Measurements from ENCODE around the gene CFAP97. TPM values are rescaled to one million over a fixed set of nuclear protein-coding genes. Genes with fewer than 3 reads are reported as not detected.
"Not testable (repeated sequence)": the region's sequence is repeated elsewhere in the genome, so short reads cannot be mapped to it uniquely, and the experiment has no call there.

Gene CFAP97
- total and polyA plus RNA-seq, 12 donors: 3.3 to 20.9 (median 12.2) TPM

- DNase-seq (no peak), ATAC-seq (no peak)
- TF ChIP-seq CTCF (IDR thresholded peaks at IDR 0.05): no peak
- intact Hi-C loops (cut with DNase I): no loop called here
- Histone ChIP-seq H3K27me3 (no peaks in the 10 kb centered on the region), H3K27ac (no peak overlapping the region), H3K4me3 (no peak overlapping the region), H3K9me3 (no peaks in the 10 kb centered on the region), H3K36me3 (peaks cover 0 to 11% (median 0%) of the 10 kb centered on the region in 9 donors), H3K4me1 (peaks cover 0 to 33% (median 3%) of the 10 kb centered on the region in 9 donors)
- 85 to 86% methylated on average over 1 of the region's 1 CpG for WGBS, 2 donors
These were observed 42.7 kb upstream of the CFAP97 start for GRCh38 chr4:185246453-185246852.

GRCh38 chr4:185244763-185245162 lies 41.0 kb upstream of the CFAP97 start:
- WGBS, 2 donors: 46 to 76% methylated on average over 4 of the region's 4 CpGs
- H3K27me3 ChIP-seq: no peaks in the 10 kb centered on the region
- peaks cover 0 to 11% (median 0%) of the 10 kb centered on the region in 9 donors for H3K36me3 ChIP-seq
- no peak for TF ChIP-seq CTCF (IDR thresholded peaks at IDR 0.05)
- H3K27ac ChIP-seq: no peak overlapping the region
- ATAC-seq: no peak
- no peak for DNase-seq
- no peaks in the 10 kb centered on the region for H3K9me3 ChIP-seq
- intact Hi-C loops (cut with DNase I): no loop called here
- no peak overlapping the region for H3K4me3 ChIP-seq
- H3K4me1 ChIP-seq: peaks cover 0 to 27% (median 0%) of the 10 kb centered on the region in 9 donors

- Histone ChIP-seq H3K27me3 (no peaks in the 10 kb centered on the region), H3K4me1 (peaks cover 0 to 27% (median 0%) of the 10 kb centered on the region in 9 donors), H3K36me3 (peaks cover 0 to 8% (median 0%) of the 10 kb centered on the region in 9 donors), H3K27ac (no peak overlapping the region), H3K9me3 (peaks cover 0 to 5% (median 0%) of the 10 kb centered on the region in 11 donors), H3K4me3 (no peak overlapping the region)
- ATAC-seq (no peak), DNase-seq (no peak)
- intact Hi-C loops (cut with DNase I): no loop called here
- TF ChIP-seq CTCF (IDR thresholded peaks at IDR 0.05): no peak
- WGBS, 2 donors: 77 to 89% methylated on average over 4 of the region's 4 CpGs
These were observed 40.1 kb upstream of the CFAP97 start for GRCh38 chr4:185243879-185244278.

GRCh38 chr4:185242749-185243533 lies 39.1 kb upstream of the CFAP97 start:
- Histone ChIP-seq H3K4me3 (no peak overlapping the region), H3K36me3 (no peaks in the 10 kb centered on the region), H3K9me3 (peaks cover 0 to 11% (median 0%) of the 10 kb centered on the region in 11 donors), H3K4me1 (peaks cover 0 to 29% (median 0%) of the 10 kb centered on the region in 9 donors), H3K27ac (peak overlapping the region in 1 of 10 donors; percentile 34), H3K27me3 (no peaks in the 10 kb centered on the region)
- intact Hi-C loops (cut with DNase I): no loop called here
- ATAC-seq: peak in 3 of 8 donors; percentile 19 to 62 (median 47)
- WGBS, 2 donors: 80% methylated on average over 6 of the region's 6 CpGs
- no peak for DNase-seq
- TF ChIP-seq CTCF (IDR thresholded peaks at IDR 0.05): no peak

GRCh38 chr4:185240486-185240885 lies 36.7 kb upstream of the CFAP97 start:
- H3K27me3 ChIP-seq; DNase-seq; ATAC-seq; intact Hi-C loops (cut with DNase I); H3K27ac ChIP-seq; H3K36me3 ChIP-seq; H3K4me3 ChIP-seq: not testable (repeated sequence)
- peaks cover 0 to 47% (median 12%) of the 10 kb centered on the region in 9 donors for H3K4me1 ChIP-seq
- peaks cover 0 to 11% (median 0%) of the 10 kb centered on the region in 11 donors for H3K9me3 ChIP-seq
- whole genome bisulfite sequencing, 2 donors: 93 to 100% methylated on average over 6 to 18 of the region's 32 CpGs

Data from heart right ventricle (tissue), 16 donors.